ENCODE measurements around the gene MROH7. TPM values are rescaled to one million over a fixed set of nuclear protein-coding genes. Genes with fewer than 3 reads are reported as not detected.

MROH7 gene
- total and polyA plus RNA-seq, 4 donors: 3.6 to 10.1 (median 6.5) TPM

- peaks cover 5% of the 10 kb centered on the region for H3K36me3 ChIP-seq (ENCODE audit: control insufficient read depth, insufficient read depth, low read length)
- peaks cover 21% of the 10 kb centered on the region for H3K4me1 ChIP-seq (ENCODE audit: control insufficient read depth, insufficient read depth, low read length)
- H3K9me3 ChIP-seq (ENCODE audit: control insufficient read depth, insufficient read depth, low read length): no peaks in the 10 kb centered on the region
- no peak for DNase-seq (ENCODE audit: low read depth in 4 of 6, low spot score in 6 of 6)
- no peak overlapping the region for H3K4me3 ChIP-seq (ENCODE audit: low read depth, low read length)
- WGBS (ENCODE audit: insufficient coverage): 89% methylated on average over 10 of the region's 11 CpGs
- H3K27me3 ChIP-seq (ENCODE audit: control insufficient read depth, insufficient read depth, low read length): no peaks in the 10 kb centered on the region
- H3K27ac ChIP-seq (ENCODE audit: low read depth, low read length): no peak overlapping the region
Measured at GRCh38 chr1:54686155-54686554, 44.6 kb downstream of the MROH7 start.

GRCh38 chr1:54694771-54695170, 53.2 kb downstream of the MROH7 start:
- H3K4me3 ChIP-seq (ENCODE audit: low read depth, low read length): no peak overlapping the region
- 86% methylated on average over 7 of the region's 8 CpGs for WGBS (ENCODE audit: insufficient coverage)
- no peak for DNase-seq (ENCODE audit: low read depth in 4 of 6, low spot score in 6 of 6)
- H3K4me1 ChIP-seq (ENCODE audit: control insufficient read depth, insufficient read depth, low read length): no peaks in the 10 kb centered on the region
- no peak overlapping the region for H3K27ac ChIP-seq (ENCODE audit: low read depth, low read length)
- peaks cover 7% of the 10 kb centered on the region for H3K36me3 ChIP-seq (ENCODE audit: control insufficient read depth, insufficient read depth, low read length)
- no peaks in the 10 kb centered on the region for H3K27me3 ChIP-seq (ENCODE audit: control insufficient read depth, insufficient read depth, low read length)
- no peaks in the 10 kb centered on the region for H3K9me3 ChIP-seq (ENCODE audit: control insufficient read depth, insufficient read depth, low read length)

GRCh38 chr1:54695221-54695620, 53.6 kb downstream of the MROH7 start:
- H3K9me3 ChIP-seq (ENCODE audit: control insufficient read depth, insufficient read depth, low read length): no peaks in the 10 kb centered on the region
- H3K27me3 ChIP-seq (ENCODE audit: control insufficient read depth, insufficient read depth, low read length): no peaks in the 10 kb centered on the region
- no peak for DNase-seq (ENCODE audit: low read depth in 4 of 6, low spot score in 6 of 6)
- no peak overlapping the region for H3K27ac ChIP-seq (ENCODE audit: low read depth, low read length)
- WGBS (ENCODE audit: insufficient coverage): 95% methylated on average over 15 of the region's 15 CpGs
- H3K4me3 ChIP-seq (ENCODE audit: low read depth, low read length): no peak overlapping the region
- peaks cover 9% of the 10 kb centered on the region for H3K36me3 ChIP-seq (ENCODE audit: control insufficient read depth, insufficient read depth, low read length)
- H3K4me1 ChIP-seq (ENCODE audit: control insufficient read depth, insufficient read depth, low read length): no peaks in the 10 kb centered on the region

GRCh38 chr1:54695764-54696163, 54.2 kb downstream of the MROH7 start:
- no peak for DNase-seq (ENCODE audit: low read depth in 4 of 6, low spot score in 6 of 6)
- Histone ChIP-seq H3K27me3 (ENCODE audit: control insufficient read depth, insufficient read depth, low read length) (no peaks in the 10 kb centered on the region), H3K27ac (ENCODE audit: low read depth, low read length) (no peak overlapping the region), H3K36me3 (ENCODE audit: control insufficient read depth, insufficient read depth, low read length) (peaks cover 10% of the 10 kb centered on the region), H3K4me1 (ENCODE audit: control insufficient read depth, insufficient read depth, low read length) (no peaks in the 10 kb centered on the region), H3K9me3 (ENCODE audit: control insufficient read depth, insufficient read depth, low read length) (no peaks in the 10 kb centered on the region), H3K4me3 (ENCODE audit: low read depth, low read length) (no peak overlapping the region)
- 89% methylated on average over 1 of the region's 1 CpG for WGBS (ENCODE audit: insufficient coverage)

GRCh38 chr1:54696262-54696661, 54.7 kb downstream of the MROH7 start:
- no peak overlapping the region for H3K4me3 ChIP-seq (ENCODE audit: low read depth, low read length)
- WGBS (ENCODE audit: insufficient coverage): no CpG with 5 or more reads among the region's 3 CpGs
- no peaks in the 10 kb centered on the region for H3K27me3 ChIP-seq (ENCODE audit: control insufficient read depth, insufficient read depth, low read length)
- no peak for DNase-seq (ENCODE audit: low read depth in 4 of 6, low spot score in 6 of 6)
- H3K4me1 ChIP-seq (ENCODE audit: control insufficient read depth, insufficient read depth, low read length): no peaks in the 10 kb centered on the region
- no peaks in the 10 kb centered on the region for H3K9me3 ChIP-seq (ENCODE audit: control insufficient read depth, insufficient read depth, low read length)
- peaks cover 10% of the 10 kb centered on the region for H3K36me3 ChIP-seq (ENCODE audit: control insufficient read depth, insufficient read depth, low read length)
- no peak overlapping the region for H3K27ac ChIP-seq (ENCODE audit: low read depth, low read length)

- Histone ChIP-seq H3K27me3 (ENCODE audit: control insufficient read depth, insufficient read depth, low read length) (no peaks in the 10 kb centered on the region), H3K4me3 (ENCODE audit: low read depth, low read length) (no peak overlapping the region), H3K36me3 (ENCODE audit: control insufficient read depth, insufficient read depth, low read length) (peaks cover 10% of the 10 kb centered on the region), H3K27ac (ENCODE audit: low read depth, low read length) (no peak overlapping the region), H3K4me1 (ENCODE audit: control insufficient read depth, insufficient read depth, low read length) (no peaks in the 10 kb centered on the region), H3K9me3 (ENCODE audit: control insufficient read depth, insufficient read depth, low read length) (no peaks in the 10 kb centered on the region)
- 94% methylated on average over 6 of the region's 6 CpGs for WGBS (ENCODE audit: insufficient coverage)
- DNase-seq (ENCODE audit: low read depth in 4 of 6, low spot score in 6 of 6): no peak
Measured at GRCh38 chr1:54697896-54698295, 56.3 kb downstream of the MROH7 start.

GRCh38 chr1:54698346-54698745, 56.8 kb downstream of the MROH7 start:
- Histone ChIP-seq H3K4me1 (ENCODE audit: control insufficient read depth, insufficient read depth, low read length) (no peaks in the 10 kb centered on the region), H3K4me3 (ENCODE audit: low read depth, low read length) (no peak overlapping the region), H3K36me3 (ENCODE audit: control insufficient read depth, insufficient read depth, low read length) (peaks cover 10% of the 10 kb centered on the region), H3K27me3 (ENCODE audit: control insufficient read depth, insufficient read depth, low read length) (no peaks in the 10 kb centered on the region), H3K27ac (ENCODE audit: low read depth, low read length) (no peak overlapping the region), H3K9me3 (ENCODE audit: control insufficient read depth, insufficient read depth, low read length) (no peaks in the 10 kb centered on the region)
- DNase-seq (ENCODE audit: low read depth in 4 of 6, low spot score in 6 of 6): no peak
- 66% methylated on average over 4 of the region's 8 CpGs for WGBS (ENCODE audit: insufficient coverage)

GRCh38 chr1:54699936-54700525, 58.4 kb downstream of the MROH7 start:
- peaks cover 10% of the 10 kb centered on the region for H3K36me3 ChIP-seq (ENCODE audit: control insufficient read depth, insufficient read depth, low read length)
- H3K4me3 ChIP-seq (ENCODE audit: low read depth, low read length): no peak overlapping the region
- no peak overlapping the region for H3K27ac ChIP-seq (ENCODE audit: low read depth, low read length)
- WGBS (ENCODE audit: insufficient coverage): 91% methylated on average over 11 of the region's 11 CpGs
- no peaks in the 10 kb centered on the region for H3K9me3 ChIP-seq (ENCODE audit: control insufficient read depth, insufficient read depth, low read length)
- H3K4me1 ChIP-seq (ENCODE audit: control insufficient read depth, insufficient read depth, low read length): no peaks in the 10 kb centered on the region
- no peaks in the 10 kb centered on the region for H3K27me3 ChIP-seq (ENCODE audit: control insufficient read depth, insufficient read depth, low read length)
- no peak for DNase-seq (ENCODE audit: low read depth in 4 of 6, low spot score in 6 of 6)

- Histone ChIP-seq H3K4me3 (ENCODE audit: low read depth, low read length) (no peak overlapping the region), H3K4me1 (ENCODE audit: control insufficient read depth, insufficient read depth, low read length) (no peaks in the 10 kb centered on the region), H3K36me3 (ENCODE audit: control insufficient read depth, insufficient read depth, low read length) (peaks cover 4% of the 10 kb centered on the region), H3K27ac (ENCODE audit: low read depth, low read length) (no peak overlapping the region), H3K27me3 (ENCODE audit: control insufficient read depth, insufficient read depth, low read length) (no peaks in the 10 kb centered on the region), H3K9me3 (ENCODE audit: control insufficient read depth, insufficient read depth, low read length) (no peaks in the 10 kb centered on the region)
- 87% methylated on average over 8 of the region's 9 CpGs for WGBS (ENCODE audit: insufficient coverage)
- no peak for DNase-seq (ENCODE audit: low read depth in 4 of 6, low spot score in 6 of 6)
Measured at GRCh38 chr1:54701066-54701465, 59.5 kb downstream of the MROH7 start.

- WGBS (ENCODE audit: insufficient coverage): 77% methylated on average over 8 of the region's 11 CpGs
- Histone ChIP-seq H3K9me3 (ENCODE audit: control insufficient read depth, insufficient read depth, low read length) (no peaks in the 10 kb centered on the region), H3K4me1 (ENCODE audit: control insufficient read depth, insufficient read depth, low read length) (no peaks in the 10 kb centered on the region), H3K4me3 (ENCODE audit: low read depth, low read length) (no peak overlapping the region), H3K36me3 (ENCODE audit: control insufficient read depth, insufficient read depth, low read length) (peaks cover 7% of the 10 kb centered on the region), H3K27ac (ENCODE audit: low read depth, low read length) (no peak overlapping the region), H3K27me3 (ENCODE audit: control insufficient read depth, insufficient read depth, low read length) (peaks cover 6% of the 10 kb centered on the region)
- no peak for DNase-seq (ENCODE audit: low read depth in 4 of 6, low spot score in 6 of 6)
Measured at GRCh38 chr1:54701996-54702395, 60.4 kb downstream of the MROH7 start.

All from spinal cord (tissue), 10 donors.